HCT116 (cell line): ENCODE data around the gene PTGIS.

Source experiments
- CTCF ChIP-seq, 3 experiments: fragments of 200-600 bp in 1 of 3; sonication (generic) in 1 of 3; IDR thresholded peaks in 2 of 3; conservative IDR thresholded peaks in 1 of 3; 2 replicates each; pipeline ENCODE4 v1.5.1; 2012 to 2017; ENCODE audit warnings: low read depth in 2 of 3, low read length in 2 of 3, antibody characterized with exemption in 1 of 3, borderline replicate concordance in 1 of 3, control low read depth in 1 of 3, mild to moderate bottlenecking in 1 of 3, mixed read lengths in 1 of 3, mixed run types in 1 of 3, moderate library complexity in 1 of 3; ENCODE audit not compliant: insufficient read depth in 1 of 3
- EZH2 ChIP-seq: fragments of 200-600 bp; sonication (generic); IDR thresholded peaks from 2 replicates; pipeline ENCODE4 v1.6.1; 2017; ENCODE audit warnings: antibody characterized with exemption, mixed run types
- POLR2A ChIP-seq: IDR thresholded peaks from 2 replicates; pipeline ENCODE4 v1.7.0; 2011; ENCODE audit warnings: borderline replicate concordance; ENCODE audit not compliant: insufficient read depth, insufficient read length; ENCODE audit errors: extremely low read depth
- SRF ChIP-seq: IDR thresholded peaks from 2 replicates; pipeline ENCODE4 v1.6.1; 2012; ENCODE audit warnings: low read depth
- TCF7L2 ChIP-seq: IDR thresholded peaks from 2 replicates; pipeline ENCODE4 v1.7.0; 2011; ENCODE audit warnings: borderline replicate concordance, inconsistent platforms; ENCODE audit not compliant: insufficient read depth, insufficient read length; ENCODE audit errors: extremely low read depth
- ZFX ChIP-seq: fragments of 450-650 bp; IDR thresholded peaks from 2 replicates; pipeline ENCODE4 v1.6.1; 2017
- ZNF274 ChIP-seq: fragments of 200-500 bp; sonication (Bioruptor generic); IDR thresholded peaks from 2 replicates; pipeline ENCODE4 v1.6.1; 2014; ENCODE audit warnings: mild to moderate bottlenecking, low read depth, low read length, inconsistent platforms

- TF ChIP-seq CTCF (IDR thresholded peaks at IDR 0.05 in 2 of 3, conservative IDR thresholded peaks at IDR 0.05 in 1 of 3; ENCODE audit: borderline replicate concordance in 1 of 3, insufficient read depth in 1 of 3, low read depth in 2 of 3, low read length in 2 of 3), result no peak
- no peak for TF ChIP-seq ZNF274
- no peak for TF ChIP-seq ZFX
- TF ChIP-seq SRF, result no peak
- no peak for TF ChIP-seq POLR2A
- no peak for TF ChIP-seq TCF7L2
- TF ChIP-seq EZH2, result no peak
Observed at GRCh38 chr20:49582413-49583334, 14.7 kb upstream of the PTGIS start.
